Measurements from ENCODE around the gene RAD51. TPM values are rescaled to one million over a fixed set of nuclear protein-coding genes. Genes with fewer than 3 reads are reported as not detected.

The RAD51 gene
- total and polyA plus RNA-seq, 2 donors (not counting 1 experiment from before 2014, with no cell fraction given), result 1.3 to 5.0 TPM

GRCh38 chr15:40685376-40685775, 9.6 kb upstream of the RAD51 start:
- no peak overlapping the region for H3K4me2 ChIP-seq (ENCODE audit: extremely low read depth, insufficient read depth, low read length)
- no peaks in the 10 kb centered on the region for H3K9me3 ChIP-seq (ENCODE audit: control insufficient read depth, insufficient read depth, low read depth, low read length)
- TF ChIP-seq, protein P1, sequence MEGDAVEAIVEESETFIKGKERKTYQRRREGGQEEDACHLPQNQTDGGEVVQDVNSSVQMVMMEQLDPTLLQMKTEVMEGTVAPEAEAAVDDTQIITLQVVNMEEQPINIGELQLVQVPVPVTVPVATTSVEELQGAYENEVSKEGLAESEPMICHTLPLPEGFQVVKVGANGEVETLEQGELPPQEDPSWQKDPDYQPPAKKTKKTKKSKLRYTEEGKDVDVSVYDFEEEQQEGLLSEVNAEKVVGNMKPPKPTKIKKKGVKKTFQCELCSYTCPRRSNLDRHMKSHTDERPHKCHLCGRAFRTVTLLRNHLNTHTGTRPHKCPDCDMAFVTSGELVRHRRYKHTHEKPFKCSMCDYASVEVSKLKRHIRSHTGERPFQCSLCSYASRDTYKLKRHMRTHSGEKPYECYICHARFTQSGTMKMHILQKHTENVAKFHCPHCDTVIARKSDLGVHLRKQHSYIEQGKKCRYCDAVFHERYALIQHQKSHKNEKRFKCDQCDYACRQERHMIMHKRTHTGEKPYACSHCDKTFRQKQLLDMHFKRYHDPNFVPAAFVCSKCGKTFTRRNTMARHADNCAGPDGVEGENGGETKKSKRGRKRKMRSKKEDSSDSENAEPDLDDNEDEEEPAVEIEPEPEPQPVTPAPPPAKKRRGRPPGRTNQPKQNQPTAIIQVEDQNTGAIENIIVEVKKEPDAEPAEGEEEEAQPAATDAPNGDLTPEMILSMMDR (conservative IDR thresholded peaks at IDR 0.05 in 1 of 2, IDR thresholded peaks at IDR 0.05 in 1 of 2; ENCODE audit: low read depth in 1 of 2, low read length in 2 of 2), result no peak
- TF ChIP-seq EZH2 (IDR thresholded peaks at IDR 0.05; ENCODE audit: low read length, missing control alignments), result no peak
- no peaks in the 10 kb centered on the region for H4K20me1 ChIP-seq (ENCODE audit: control insufficient read depth, extremely low read depth, insufficient read depth, low read length)
- no peak overlapping the region for H3K4me3 ChIP-seq (replicated peaks in 1 of 4; ENCODE audit: control extremely low read depth in 1 of 4, insufficient read depth in 1 of 4, low read depth in 3 of 4, low read length in 4 of 4)
- no peaks in the 10 kb centered on the region for H3K79me2 ChIP-seq (ENCODE audit: control insufficient read depth, insufficient read depth, low read length)
- no peak overlapping the region for H3K9ac ChIP-seq (ENCODE audit: insufficient read depth, low read length)
- no peaks in the 10 kb centered on the region for H3K27me3 ChIP-seq (ENCODE audit: control insufficient read depth, insufficient read depth, low read length)
- DNase-seq (ENCODE audit: low read depth in 2 of 2), result no peak
- no peak overlapping the region for H3K27ac ChIP-seq (ENCODE audit: insufficient read depth, low read length)
- no peaks in the 10 kb centered on the region for H3K4me1 ChIP-seq (ENCODE audit: control insufficient read depth, extremely low read depth, insufficient read depth, low read length)
- no peaks in the 10 kb centered on the region for H3K36me3 ChIP-seq (ENCODE audit: control insufficient read depth, insufficient read depth, low read length)
- H2AFZ ChIP-seq (ENCODE audit: low read length), result no peak overlapping the region

DNA sequence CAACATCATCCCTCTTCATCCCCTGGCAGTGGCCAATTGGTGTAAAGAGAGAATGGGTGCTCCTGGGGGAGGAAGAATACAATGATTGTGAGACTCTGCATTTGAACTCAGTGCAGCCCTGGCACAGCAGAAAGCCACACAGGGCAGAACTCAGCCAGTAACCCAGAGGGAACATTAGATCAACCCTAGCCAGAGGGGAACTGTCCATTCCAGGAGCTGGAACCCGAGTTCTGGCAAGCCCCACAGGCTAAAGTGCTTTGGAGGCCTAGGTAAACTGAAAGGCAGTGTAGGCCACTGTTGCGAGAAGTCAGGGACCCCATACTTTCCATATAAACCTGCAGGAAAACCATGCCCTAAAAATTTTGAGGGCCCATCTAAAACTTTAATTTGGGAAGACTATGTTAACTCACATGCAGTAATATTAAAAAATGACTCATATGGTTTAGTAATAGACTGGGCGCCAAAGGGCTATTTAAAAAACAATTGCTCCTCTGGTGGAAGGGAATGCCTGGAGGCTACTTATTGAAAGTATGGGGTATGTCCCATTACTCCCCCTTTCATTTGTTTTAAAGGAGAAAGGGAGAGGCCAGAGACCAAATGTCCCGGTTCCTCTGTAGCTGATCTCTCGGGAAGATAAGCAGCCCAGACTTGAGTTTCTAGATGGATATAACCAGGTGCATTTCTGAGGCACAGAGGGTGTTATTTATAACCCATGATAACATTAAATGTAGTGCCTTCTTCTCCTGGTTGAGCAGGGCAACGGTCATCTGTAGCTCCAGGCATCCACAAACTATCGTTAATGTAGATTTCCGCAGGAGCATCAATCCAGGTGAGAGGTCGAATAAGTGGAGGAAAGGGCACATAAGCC, 5.8 kb upstream of the RAD51 start:
- H3K4me3 ChIP-seq (replicated peaks in 1 of 4; ENCODE audit: control extremely low read depth in 1 of 4, insufficient read depth in 1 of 4, low read depth in 3 of 4, low read length in 4 of 4), result no peak overlapping the region
- no peak overlapping the region for H3K9ac ChIP-seq (ENCODE audit: insufficient read depth, low read length)
- no peaks in the 10 kb centered on the region for H3K79me2 ChIP-seq (ENCODE audit: control insufficient read depth, insufficient read depth, low read length)
- no peaks in the 10 kb centered on the region for H4K20me1 ChIP-seq (ENCODE audit: control insufficient read depth, extremely low read depth, insufficient read depth, low read length)
- no peak for TF ChIP-seq EZH2 (IDR thresholded peaks at IDR 0.05; ENCODE audit: low read length, missing control alignments)
- TF ChIP-seq, protein P1 (conservative IDR thresholded peaks at IDR 0.05 in 1 of 2, IDR thresholded peaks at IDR 0.05 in 1 of 2; ENCODE audit: low read depth in 1 of 2, low read length in 2 of 2), result no peak
- DNase-seq (ENCODE audit: low read depth in 2 of 2), result no peak
- H3K9me3 ChIP-seq (ENCODE audit: control insufficient read depth, insufficient read depth, low read depth, low read length), result no peaks in the 10 kb centered on the region
- H3K4me1 ChIP-seq (ENCODE audit: control insufficient read depth, extremely low read depth, insufficient read depth, low read length), result peaks cover 3% of the 10 kb centered on the region
- no peak overlapping the region for H2AFZ ChIP-seq (ENCODE audit: low read length)
- H3K27me3 ChIP-seq (ENCODE audit: control insufficient read depth, insufficient read depth, low read length), result no peaks in the 10 kb centered on the region
- H3K4me2 ChIP-seq (ENCODE audit: extremely low read depth, insufficient read depth, low read length), result no peak overlapping the region
- H3K27ac ChIP-seq (ENCODE audit: insufficient read depth, low read length), result no peak overlapping the region
- H3K36me3 ChIP-seq (ENCODE audit: control insufficient read depth, insufficient read depth, low read length), result no peaks in the 10 kb centered on the region

DNA sequence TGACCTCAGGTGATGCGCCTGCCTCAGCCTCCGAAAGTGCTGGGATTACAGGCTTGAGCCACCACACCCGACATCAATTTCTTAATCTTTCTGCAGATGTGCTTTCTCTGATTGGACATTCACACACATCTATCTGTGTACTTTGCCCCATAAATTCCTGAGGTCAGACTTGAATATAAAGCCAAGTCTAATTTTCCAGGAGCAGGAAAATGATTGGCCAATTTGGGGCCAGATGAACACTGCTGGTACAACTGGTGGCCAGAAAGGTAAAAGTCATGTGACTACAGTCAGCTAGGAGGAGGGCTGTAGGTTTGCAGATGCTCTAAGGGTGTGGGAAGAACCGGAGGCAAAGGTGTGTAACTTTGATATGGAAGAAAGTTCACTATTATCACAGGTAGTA, 3.2 kb upstream of the RAD51 start:
- H3K4me2 ChIP-seq (ENCODE audit: extremely low read depth, insufficient read depth, low read length), result no peak overlapping the region
- no peak for DNase-seq (ENCODE audit: low read depth in 2 of 2)
- H2AFZ ChIP-seq (ENCODE audit: low read length), result no peak overlapping the region
- H3K27me3 ChIP-seq (ENCODE audit: control insufficient read depth, insufficient read depth, low read length), result no peaks in the 10 kb centered on the region
- H3K9me3 ChIP-seq (ENCODE audit: control insufficient read depth, insufficient read depth, low read depth, low read length), result no peaks in the 10 kb centered on the region
- H3K9ac ChIP-seq (ENCODE audit: insufficient read depth, low read length), result no peak overlapping the region
- H4K20me1 ChIP-seq (ENCODE audit: control insufficient read depth, extremely low read depth, insufficient read depth, low read length), result no peaks in the 10 kb centered on the region
- H3K27ac ChIP-seq (ENCODE audit: insufficient read depth, low read length), result no peak overlapping the region
- peaks cover 11% of the 10 kb centered on the region for H3K79me2 ChIP-seq (ENCODE audit: control insufficient read depth, insufficient read depth, low read length)
- TF ChIP-seq EZH2 (IDR thresholded peaks at IDR 0.05; ENCODE audit: low read length, missing control alignments), result no peak
- TF ChIP-seq, protein P1 (conservative IDR thresholded peaks at IDR 0.05 in 1 of 2, IDR thresholded peaks at IDR 0.05 in 1 of 2; ENCODE audit: low read depth in 1 of 2, low read length in 2 of 2), result no peak
- peaks cover 3% of the 10 kb centered on the region for H3K4me1 ChIP-seq (ENCODE audit: control insufficient read depth, extremely low read depth, insufficient read depth, low read length)
- H3K4me3 ChIP-seq (replicated peaks in 1 of 4; ENCODE audit: control extremely low read depth in 1 of 4, insufficient read depth in 1 of 4, low read depth in 3 of 4, low read length in 4 of 4), result no peak overlapping the region
- no peaks in the 10 kb centered on the region for H3K36me3 ChIP-seq (ENCODE audit: control insufficient read depth, insufficient read depth, low read length)
